H1 (cell line): ENCODE results near the gene MANBA. TPM values are rescaled to one million over a fixed set of nuclear protein-coding genes. Genes with fewer than 3 reads are reported as not detected.

Source experiments
- CTCF ChIA-PET: fragments of 300-600 bp; sonication (Branson Sonifier 250); formaldehyde crosslinking; loops from one replicate; lab custom pipeline; 2021; ENCODE audit not compliant: partially characterized antibody; lab: Charles Lee
- POLR2A ChIA-PET: fragments of 300-600 bp; sonication (Branson Sonifier 250); formaldehyde crosslinking; loops from one replicate; lab custom pipeline; 2021; ENCODE audit warnings: inconsistent platforms; ENCODE audit not compliant: partially characterized antibody; lab: Charles Lee
- DNase-seq, 2 experiments: peaks; one replicate each; pipeline versions ENCODE4 v3.0.0 to v3.0.0-alpha.2; 2010 to 2022; ENCODE audit warnings: low spot score in 2 of 2, low read depth in 1 of 2, mixed read lengths in 1 of 2
- FAIRE-seq: peaks from 2 replicates; lab custom pipeline; 2011; peaks lifted over from hg19 to GRCh38; lab: Jason Lieb, UNC
- H2AFZ ChIP-seq: 2 replicates; pipeline ENCODE4 v1.8.1; 2012; ENCODE audit warnings: low read length, inconsistent platforms
- H2AK5ac ChIP-seq: 2 replicates; pipeline ENCODE4 v1.6.1; 2013; ENCODE audit warnings: low read depth, low read length
- H2BK120ac ChIP-seq: replicated peaks from 2 replicates; pipeline ENCODE3; 2013; ENCODE audit warnings: low read depth, low read length, inconsistent platforms
- H2BK12ac ChIP-seq: 2 replicates; pipeline ENCODE4 v1.6.1; 2013; ENCODE audit warnings: low read depth, low read length
- H2BK15ac ChIP-seq: 2 replicates; pipeline ENCODE4 v1.6.1; 2013; ENCODE audit warnings: low read length
- H2BK20ac ChIP-seq: 2 replicates; pipeline ENCODE4 v1.6.1; 2013; ENCODE audit warnings: low read length
- H2BK5ac ChIP-seq: 2 replicates; pipeline ENCODE4 v1.6.1; 2013; ENCODE audit warnings: low read depth, low read length
- H3K14ac ChIP-seq: 2 replicates; pipeline ENCODE4 v1.6.1; 2013; ENCODE audit warnings: inconsistent platforms; ENCODE audit not compliant: insufficient read length
- H3K18ac ChIP-seq: 2 replicates; pipeline ENCODE4 v1.6.1; 2013; ENCODE audit warnings: low read length; ENCODE audit errors: extremely low read depth
- H3K23ac ChIP-seq: 2 replicates; pipeline ENCODE4 v1.6.1; 2013; ENCODE audit warnings: inconsistent platforms; ENCODE audit not compliant: insufficient read length
- H3K23me2 ChIP-seq: 2 replicates; pipeline ENCODE4 v1.6.1; 2013; ENCODE audit warnings: low read depth, low read length
- H3K27ac ChIP-seq: 2 replicates; pipeline ENCODE4 v1.6.1; 2011; ENCODE audit warnings: low read depth, low read length, inconsistent platforms
- H3K27me3 ChIP-seq, 4 experiments: replicated peaks in 1 of 4; 1 replicate in 1 of 4; 2 replicates in 3 of 4; pipeline versions ENCODE4 v1.6.1 to v1.8.1; 2011 to 2013; ENCODE audit warnings: low read length in 3 of 4, mild to moderate bottlenecking in 3 of 4, inconsistent platforms in 2 of 4, mixed read lengths in 2 of 4, moderate library complexity in 1 of 4; ENCODE audit not compliant: control insufficient read depth in 3 of 4, insufficient read depth in 3 of 4; ENCODE audit errors: extremely low read depth in 1 of 4
- H3K36me3 ChIP-seq, 4 experiments: 2 replicates each; pipeline versions ENCODE4 v1.6.1 to v1.8.1; 2011 to 2013; ENCODE audit warnings: mild to moderate bottlenecking in 4 of 4, low read length in 3 of 4, moderate library complexity in 2 of 4, control low read depth in 1 of 4, inconsistent platforms in 1 of 4; ENCODE audit not compliant: insufficient read depth in 4 of 4, control insufficient read depth in 2 of 4
- H3K4ac ChIP-seq: replicated peaks from 2 replicates; pipeline ENCODE3; 2013; ENCODE audit warnings: low read length, low read depth, mixed read lengths, inconsistent platforms; ENCODE audit not compliant: insufficient read length
- H3K4me1 ChIP-seq, 4 experiments: replicated peaks in 1 of 4; 1 replicate in 1 of 4; 2 replicates in 3 of 4; pipeline versions ENCODE4 v1.6.1 to v1.8.1; 2011 to 2013; ENCODE audit warnings: low read length in 3 of 4, inconsistent platforms in 2 of 4, mixed read lengths in 1 of 4; ENCODE audit not compliant: insufficient read depth in 4 of 4, control insufficient read depth in 3 of 4
- H3K4me2 ChIP-seq, 2 experiments: 2 replicates each; pipeline versions ENCODE4 v1.6.1 to v1.8.1; 2011 to 2013; ENCODE audit warnings: low read depth in 2 of 2, low read length in 2 of 2, control low read depth in 1 of 2, inconsistent platforms in 1 of 2, mild to moderate bottlenecking in 1 of 2; ENCODE audit not compliant: insufficient read depth in 1 of 2
- H3K4me3 ChIP-seq, 4 experiments: fragments of 200-600, 300-600 bp in 1 of 4; sonication (generic), shearing (Covaris generic), sonication (Bioruptor Twin) in 1 of 4; 2 replicates each; pipeline versions ENCODE4 v1.5.1 to v1.8.1; 2011 to 2016; ENCODE audit warnings: low read length in 4 of 4, low read depth in 3 of 4, control low read depth in 2 of 4, inconsistent platforms in 2 of 4, mild to moderate bottlenecking in 2 of 4, mixed read lengths in 1 of 4, moderate library complexity in 1 of 4; ENCODE audit not compliant: insufficient read depth in 2 of 4; ENCODE audit errors: extremely low read depth in 1 of 4
- H3K56ac ChIP-seq: replicated peaks from 2 replicates; pipeline ENCODE3; 2013; ENCODE audit warnings: low read depth, mild to moderate bottlenecking, mixed read lengths, low read length, inconsistent platforms; ENCODE audit not compliant: insufficient read length
- H3K79me1 ChIP-seq: 2 replicates; pipeline ENCODE4 v1.6.1; 2013; ENCODE audit warnings: low read depth, low read length, control low read depth
- H3K79me2 ChIP-seq, 2 experiments: 2 replicates each; pipeline versions ENCODE4 v1.6.1 to v1.8.1; 2012 to 2013; ENCODE audit warnings: low read length in 2 of 2, mild to moderate bottlenecking in 2 of 2, inconsistent platforms in 1 of 2; ENCODE audit not compliant: insufficient read depth in 2 of 2, control insufficient read depth in 1 of 2
- H3K9ac ChIP-seq, 4 experiments: replicated peaks in 1 of 4; 1 replicate in 1 of 4; 2 replicates in 3 of 4; pipeline versions ENCODE4 v1.6.1 to v1.8.1; 2011 to 2013; ENCODE audit warnings: low read depth in 3 of 4, low read length in 3 of 4, control low read depth in 2 of 4, mild to moderate bottlenecking in 2 of 4, moderate library complexity in 2 of 4, inconsistent platforms in 1 of 4; ENCODE audit errors: extremely low read depth in 1 of 4
- H3K9me3 ChIP-seq, 2 experiments: 2 replicates each; pipeline versions ENCODE4 v1.6.1 to v1.8.1; 2012 to 2013; ENCODE audit warnings: mild to moderate bottlenecking in 2 of 2, moderate library complexity in 2 of 2, control low read depth in 1 of 2, inconsistent platforms in 1 of 2, low read depth in 1 of 2, low read length in 1 of 2, mixed read lengths in 1 of 2; ENCODE audit not compliant: insufficient read depth in 2 of 2
- H4K20me1 ChIP-seq, 2 experiments: replicated peaks in 1 of 2; 2 replicates each; pipeline versions ENCODE3 to v1.8.1; 2011 to 2013; ENCODE audit warnings: inconsistent platforms in 2 of 2, low read length in 2 of 2, mild to moderate bottlenecking in 1 of 2; ENCODE audit not compliant: insufficient read depth in 2 of 2, control insufficient read depth in 1 of 2
- H4K5ac ChIP-seq: 2 replicates; pipeline ENCODE4 v1.6.1; 2013; ENCODE audit warnings: low read length, low read depth, mixed read lengths, inconsistent platforms; ENCODE audit not compliant: insufficient read length
- H4K8ac ChIP-seq: 2 replicates; pipeline ENCODE4 v1.8.0; 2013; ENCODE audit warnings: mild to moderate bottlenecking, moderate library complexity, low read length, inconsistent platforms; ENCODE audit not compliant: insufficient read depth; ENCODE audit errors: extremely low read depth
- H4K91ac ChIP-seq: replicated peaks from 2 replicates; pipeline ENCODE3; 2013; ENCODE audit warnings: low read length, mixed read lengths, inconsistent platforms; ENCODE audit not compliant: insufficient read length
- BRCA1 ChIP-seq: IDR thresholded peaks from 2 replicates; pipeline ENCODE4 v1.6.1; 2012; ENCODE audit warnings: low read depth, low read length, improper control_type of control experiment
- CHD2 ChIP-seq: IDR thresholded peaks from 2 replicates; pipeline ENCODE4 v1.6.1; 2012; ENCODE audit warnings: low read length, improper control_type of control experiment
- CTBP2 ChIP-seq: IDR thresholded peaks from 2 replicates; pipeline ENCODE4 v1.7.0; 2011; ENCODE audit warnings: borderline replicate concordance, mild to moderate bottlenecking, moderate library complexity, mixed read lengths, low read length; ENCODE audit not compliant: insufficient read depth, insufficient read length
- HDAC2 ChIP-seq, 2 experiments: fragments of 300-600 bp in 1 of 2; sonication (generic) in 1 of 2; IDR thresholded peaks; 2 replicates each; pipeline ENCODE4 v1.6.1; 2011 to 2012; ENCODE audit warnings: low read depth in 2 of 2, low read length in 2 of 2, mild to moderate bottlenecking in 2 of 2, moderate library complexity in 2 of 2, borderline replicate concordance in 1 of 2, inconsistent platforms in 1 of 2
- RAD21 ChIP-seq, 2 experiments: IDR thresholded peaks in 1 of 2; conservative IDR thresholded peaks in 1 of 2; 2 replicates each; pipeline ENCODE4 v1.6.1; 2011; ENCODE audit warnings: low read depth in 2 of 2, low read length in 2 of 2, improper control_type of control experiment in 1 of 2, inconsistent platforms in 1 of 2, mild to moderate bottlenecking in 1 of 2, moderate library complexity in 1 of 2
- SAP30 ChIP-seq: fragments of 300-600 bp; sonication (generic); IDR thresholded peaks from 2 replicates; pipeline ENCODE4 v1.7.1; 2012; ENCODE audit warnings: low read length, moderate library complexity, mild to moderate bottlenecking, inconsistent platforms; ENCODE audit not compliant: insufficient read depth, insufficient replicate concordance
- TAF1 ChIP-seq: IDR thresholded peaks from 2 replicates; pipeline ENCODE4 v1.6.1; 2011; ENCODE audit warnings: mild to moderate bottlenecking, low read depth, low read length
- ZNF274 ChIP-seq: IDR thresholded peaks from 2 replicates; pipeline ENCODE4 v1.7.0; 2012; ENCODE audit warnings: low read length, borderline replicate concordance; ENCODE audit errors: extremely low read depth
- WGBS, 2 experiments: shearing (Covaris generic) in 1 of 2; methylation state at CpG; one replicate each; pipeline versions ENCODE4 v1.1.6 to v1.1.7; 2013 to 2015; ENCODE audit warnings: low lambda C conversion rate in 2 of 2, mixed read lengths in 2 of 2, inconsistent platforms in 1 of 2, low coverage in 1 of 2, missing lambda C conversion rate in 1 of 2; ENCODE audit not compliant: insufficient replicate concordance in 2 of 2, insufficient coverage in 1 of 2, insufficient read length in 1 of 2; ENCODE audit errors: extremely low coverage in 1 of 2, missing lambda C conversion rate in 1 of 2; 5-methylcytosine and 5-hydroxymethylcytosine counted together
- polyA plus RNA-seq, 7 experiments: library from polyadenylated mRNA; depleted of rRNA in 3 of 7; stranded (reverse) in 5 of 7; unstranded in 2 of 7; fragments of >200 nt in 5 of 7; fragments of 200-250 nt in 2 of 7; gene quantifications; 1 replicate in 5 of 7; 2 replicates in 1 of 7; 4 replicates in 1 of 7; pipeline versions ENCODE4 v1.2.1 to v1.2.3, GENCODE V29; 2011 to 2013; ENCODE audit warnings: missing spikeins in 2 of 7, mixed read lengths in 2 of 7
- total RNA-seq: library from RNA; stranded (reverse); fragmentation: NEBNext Ultra II Directional; extraction: Animal tissue kit (Norgen Biotek cat#: 25700); gene quantifications from 2 replicates; pipeline ENCODE4 v1.2.1, GENCODE V29; 2021
- TF ChIP-seq, protein P1 (sequence below): IDR thresholded peaks from 2 replicates; pipeline ENCODE4 v1.6.1; 2012; ENCODE audit warnings: inconsistent platforms

MANBA gene
- total and polyA plus RNA-seq, 2 of the 8 experiments (the other 6 are each of a cell fraction or from before 2014, with no cell fraction given), result 22.9 to 27.8 TPM

DNA sequence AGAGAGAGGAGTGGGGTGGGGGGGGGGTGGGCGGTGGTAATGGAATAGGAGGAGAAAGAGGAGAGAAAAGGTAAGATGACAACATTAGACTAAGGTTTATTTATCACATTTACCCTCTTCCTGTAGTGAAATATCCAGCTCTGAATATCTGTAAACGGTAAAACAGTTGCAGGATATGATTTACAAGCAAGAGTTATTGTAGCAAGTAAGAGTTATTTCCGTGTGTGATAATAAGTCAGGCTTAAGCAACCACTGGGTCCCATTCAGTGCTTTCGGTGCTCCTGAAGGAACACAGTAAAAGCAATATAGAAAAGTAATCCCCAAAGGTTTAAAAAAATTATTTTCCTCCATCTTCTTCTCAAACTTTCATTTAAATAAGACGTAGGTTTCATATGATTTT lies 103.6 kb downstream of the MANBA start:
- H4K5ac ChIP-seq, result no peak overlapping the region
- FAIRE-seq, result no peak
- no peaks in the 10 kb centered on the region for H3K4me1 ChIP-seq
- H2BK120ac ChIP-seq, result no peak overlapping the region
- no peak overlapping the region for H3K18ac ChIP-seq
- H2BK20ac ChIP-seq, result no peak overlapping the region
- no peak for DNase-seq
- no peak overlapping the region for H2BK12ac ChIP-seq
- H4K91ac ChIP-seq, result no peak overlapping the region
- H3K9me3 ChIP-seq, result no peaks in the 10 kb centered on the region
- H2AFZ ChIP-seq, result no peak overlapping the region
- H3K23ac ChIP-seq, result no peak overlapping the region
- H2BK5ac ChIP-seq, result no peak overlapping the region
- 0 out of 2 replicates have a peak, but pooled peaks cover 2% of the 10 kb centered on the region for H3K23me2 ChIP-seq
- H3K9ac ChIP-seq, result no peak overlapping the region
- H3K4me3 ChIP-seq, result no peak overlapping the region
- no peaks in the 10 kb centered on the region; the same call in 1 of the 2 replicates for H3K79me1 ChIP-seq
- 0 out of 8 replicates have a peak, but pooled peaks cover 0 to 3% (median 0%) of the 10 kb centered on the region in 4 experiments for H3K36me3 ChIP-seq
- H2BK15ac ChIP-seq, result no peak overlapping the region
- ChIA-PET POLR2A (no interaction called here), CTCF (interaction anchor here (0.6 kb wide), 1 partner anchor 56 kb away, joined by 3 read pairs; no protein-coding TSS in a partner anchor)
- WGBS, 2 experiments, result 81% methylated on average over 4 of the region's 5 CpGs; no CpG with 5 or more reads in 1 of the 2 experiments
- H3K56ac ChIP-seq, result no peak overlapping the region
- H3K27ac ChIP-seq, result no peak overlapping the region
- H4K20me1 ChIP-seq, result no peaks in the 10 kb centered on the region
- no peak overlapping the region for H3K14ac ChIP-seq
- no peaks in the 10 kb centered on the region for H3K27me3 ChIP-seq
- no peak overlapping the region for H3K4me2 ChIP-seq
- H3K79me2 ChIP-seq, result no peaks in the 10 kb centered on the region
- no peak overlapping the region for H4K8ac ChIP-seq
- H3K4ac ChIP-seq, result no peak overlapping the region
- H2AK5ac ChIP-seq, result no peak overlapping the region
- TF ChIP-seq HDAC2 (IDR thresholded peaks at IDR 0.05; ENCODE audit: borderline replicate concordance in 1 of 2, low read depth in 2 of 2, low read length in 2 of 2), result no peak
- no peak for TF ChIP-seq RAD21 (IDR thresholded peaks at IDR 0.05 in 1 of 2, conservative IDR thresholded peaks at IDR 0.05 in 1 of 2; ENCODE audit: low read depth in 2 of 2, low read length in 2 of 2)
- TF ChIP-seq, protein P1, sequence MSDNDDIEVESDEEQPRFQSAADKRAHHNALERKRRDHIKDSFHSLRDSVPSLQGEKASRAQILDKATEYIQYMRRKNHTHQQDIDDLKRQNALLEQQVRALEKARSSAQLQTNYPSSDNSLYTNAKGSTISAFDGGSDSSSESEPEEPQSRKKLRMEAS, result no peak
- no peak for TF ChIP-seq BRCA1
- no peak for TF ChIP-seq SAP30
- no peak for TF ChIP-seq CTBP2
- TF ChIP-seq CHD2, result no peak
- no peak for TF ChIP-seq TAF1
- no peak for TF ChIP-seq ZNF274
